Esophagus muscularis mucosa (tissue), 4 donors: Measurements from ENCODE around the gene ROBO1. TPM values are rescaled to one million over a fixed set of nuclear protein-coding genes. Genes with fewer than 3 reads are reported as not detected.
"Not testable (repeated sequence)": the region's sequence is repeated elsewhere in the genome, so short reads cannot be mapped to it uniquely, and the experiment has no call there.

Experiments
- DNase-seq: peaks from one replicate; pipeline ENCODE4 v3.0.0-alpha.2; 2017; ENCODE audit errors: extremely low spot score
- H3K27ac ChIP-seq, 4 donors: fragments of 200-600 bp; sonication (generic); replicated peaks in 1 of 4; 1 replicate in 3 of 4; 2 replicates in 1 of 4; pipeline ENCODE4 v1.5.1; 2016 to 2019; ENCODE audit warnings: mild to moderate bottlenecking in 1 of 4
- H3K27me3 ChIP-seq, 4 donors: fragments of 200-600 bp; sonication (generic); one replicate each; pipeline versions ENCODE4 v1.5.1 to v1.6.0; 2016 to 2019
- H3K36me3 ChIP-seq, 4 donors: fragments of 200-600 bp; sonication (generic); one replicate each; pipeline ENCODE4 v1.5.1; 2016 to 2019
- H3K4me1 ChIP-seq, 4 donors: fragments of 200-600 bp; sonication (generic); one replicate each; pipeline ENCODE4 v1.5.1; 2016 to 2019
- H3K4me3 ChIP-seq, 4 donors: fragments of 200-600 bp; sonication (generic); 1 replicate in 2 of 4; 2 replicates in 2 of 4; pipeline ENCODE4 v1.5.1; 2016 to 2019; ENCODE audit warnings: mild to moderate bottlenecking in 4 of 4, moderate library complexity in 1 of 4
- H3K9me3 ChIP-seq, 4 donors: fragments of 200-600 bp; sonication (generic); 1 replicate in 3 of 4; 2 replicates in 1 of 4; pipeline ENCODE4 v1.5.1; 2016 to 2019
- EP300 ChIP-seq: sonication (generic); formaldehyde crosslinking; IDR thresholded peaks from one replicate; pipeline ENCODE4 v1.6.1; 2017; ENCODE audit warnings: antibody characterized with exemption
- POLR2A ChIP-seq: fragments of 450-650 bp; IDR thresholded peaks from one replicate; pipeline ENCODE4 v1.6.1; 2017; ENCODE audit warnings: antibody characterized with exemption, moderate library complexity, mild to moderate bottlenecking, low read depth
- POLR2AphosphoS5 ChIP-seq, 2 donors: sonication (generic); formaldehyde crosslinking; IDR thresholded peaks; one replicate each; pipeline ENCODE4 v1.6.1; 2017; ENCODE audit warnings: antibody characterized with exemption in 2 of 2
- WGBS: methylation state at CpG from one replicate; pipeline ENCODE4 v1.1.5; 2018; 5-methylcytosine and 5-hydroxymethylcytosine counted together
- intact Hi-C: fragments of 100-400 bp; cut with DNase I; formaldehyde crosslinking; loops from one replicate; pipeline ENCODE4 v1.15.1; 2023
- total RNA-seq, 4 donors: library from RNA; depleted of rRNA; stranded (reverse); fragments of >200 nt; gene quantifications; one replicate each; pipeline versions ENCODE4 v1.1.0 to v1.2.1, GENCODE V29; 2016
- TF ChIP-seq, protein P1 (sequence below), 3 experiments: fragments of 200-600 bp in 2 of 3; fragments of 450-650 bp in 1 of 3; sonication (generic) in 2 of 3; IDR thresholded peaks; one replicate each; pipeline ENCODE4 v1.5.1; 2017 to 2019; ENCODE audit warnings: antibody characterized with exemption in 3 of 3, mild to moderate bottlenecking in 2 of 3, moderate library complexity in 1 of 3

ROBO1 gene
- total RNA-seq, 4 donors from 2014 or later = 9.6 to 14.2 (median 12.6) TPM

DNA sequence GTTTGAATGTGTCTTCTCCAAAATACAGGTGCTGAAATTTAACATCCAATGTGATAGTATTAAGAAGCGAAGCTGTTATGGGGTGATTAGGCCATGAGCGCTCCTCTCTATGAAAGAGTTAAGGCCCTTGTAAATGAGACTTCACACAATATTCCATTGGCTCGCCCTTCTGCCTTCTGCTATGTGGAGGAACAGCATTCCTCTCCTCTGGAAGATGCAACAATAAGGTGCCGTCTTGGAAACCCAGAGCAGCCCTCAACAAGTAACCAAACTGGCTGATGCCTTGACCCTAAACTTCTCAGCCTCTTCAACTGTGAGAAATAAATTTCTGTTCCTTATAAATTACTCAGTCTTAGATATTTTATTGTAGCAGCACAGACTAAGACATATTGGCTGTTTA lies 874.6 kb downstream of the ROBO1 start:
- no peak overlapping the region for H3K4me3 ChIP-seq
- TF ChIP-seq, protein P1, sequence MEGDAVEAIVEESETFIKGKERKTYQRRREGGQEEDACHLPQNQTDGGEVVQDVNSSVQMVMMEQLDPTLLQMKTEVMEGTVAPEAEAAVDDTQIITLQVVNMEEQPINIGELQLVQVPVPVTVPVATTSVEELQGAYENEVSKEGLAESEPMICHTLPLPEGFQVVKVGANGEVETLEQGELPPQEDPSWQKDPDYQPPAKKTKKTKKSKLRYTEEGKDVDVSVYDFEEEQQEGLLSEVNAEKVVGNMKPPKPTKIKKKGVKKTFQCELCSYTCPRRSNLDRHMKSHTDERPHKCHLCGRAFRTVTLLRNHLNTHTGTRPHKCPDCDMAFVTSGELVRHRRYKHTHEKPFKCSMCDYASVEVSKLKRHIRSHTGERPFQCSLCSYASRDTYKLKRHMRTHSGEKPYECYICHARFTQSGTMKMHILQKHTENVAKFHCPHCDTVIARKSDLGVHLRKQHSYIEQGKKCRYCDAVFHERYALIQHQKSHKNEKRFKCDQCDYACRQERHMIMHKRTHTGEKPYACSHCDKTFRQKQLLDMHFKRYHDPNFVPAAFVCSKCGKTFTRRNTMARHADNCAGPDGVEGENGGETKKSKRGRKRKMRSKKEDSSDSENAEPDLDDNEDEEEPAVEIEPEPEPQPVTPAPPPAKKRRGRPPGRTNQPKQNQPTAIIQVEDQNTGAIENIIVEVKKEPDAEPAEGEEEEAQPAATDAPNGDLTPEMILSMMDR (IDR thresholded peaks at IDR 0.05) = no peak
- TF ChIP-seq EP300 = no peak
- TF ChIP-seq POLR2AphosphoS5 (IDR thresholded peaks at IDR 0.05) = no peak
- TF ChIP-seq POLR2A = no peak
- H3K36me3 ChIP-seq = no peaks in the 10 kb centered on the region
- peaks cover 0 to 10% (median 0%) of the 10 kb centered on the region in 4 donors for H3K4me1 ChIP-seq
- intact Hi-C loops = no loop called here
- H3K27ac ChIP-seq = no peak overlapping the region
- 99% methylated on average over 4 of the region's 4 CpGs for WGBS
- no peak for DNase-seq
- no peaks in the 10 kb centered on the region for H3K9me3 ChIP-seq
- no peaks in the 10 kb centered on the region for H3K27me3 ChIP-seq

DNA sequence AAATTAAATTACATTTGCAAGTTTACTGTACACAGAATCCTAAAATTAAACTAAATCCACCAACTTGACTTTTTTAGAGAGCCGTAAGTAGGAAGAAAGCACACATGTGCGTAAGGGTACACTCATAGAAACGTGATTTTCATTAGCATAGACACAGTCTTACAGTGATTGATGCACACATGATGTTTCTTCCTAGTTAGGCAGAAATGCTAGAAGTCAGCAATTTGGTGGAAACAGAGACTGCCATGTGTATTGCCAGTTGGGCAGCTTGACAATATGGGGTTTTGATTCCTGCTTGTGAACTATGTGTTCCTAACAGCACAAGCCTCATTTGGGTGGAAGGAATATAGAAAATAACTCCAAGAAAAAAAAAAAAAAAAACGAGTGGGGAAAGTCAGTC lies 878.5 kb downstream of the ROBO1 start:
- 77% methylated on average over 4 of the region's 4 CpGs for WGBS
- Histone ChIP-seq H3K4me3 (no peak overlapping the region), H3K9me3 (no peaks in the 10 kb centered on the region), H3K4me1 (peaks cover 0 to 7% (median 0%) of the 10 kb centered on the region in 4 donors), H3K36me3 (no peaks in the 10 kb centered on the region), H3K27ac (no peak overlapping the region), H3K27me3 (no peaks in the 10 kb centered on the region)
- no peak for DNase-seq
- intact Hi-C loops = no loop called here
- TF ChIP-seq POLR2AphosphoS5 (IDR thresholded peaks at IDR 0.05) (no peak), POLR2A (no peak), EP300 (no peak)
- TF ChIP-seq, protein P1 (IDR thresholded peaks at IDR 0.05) = no peak

DNA sequence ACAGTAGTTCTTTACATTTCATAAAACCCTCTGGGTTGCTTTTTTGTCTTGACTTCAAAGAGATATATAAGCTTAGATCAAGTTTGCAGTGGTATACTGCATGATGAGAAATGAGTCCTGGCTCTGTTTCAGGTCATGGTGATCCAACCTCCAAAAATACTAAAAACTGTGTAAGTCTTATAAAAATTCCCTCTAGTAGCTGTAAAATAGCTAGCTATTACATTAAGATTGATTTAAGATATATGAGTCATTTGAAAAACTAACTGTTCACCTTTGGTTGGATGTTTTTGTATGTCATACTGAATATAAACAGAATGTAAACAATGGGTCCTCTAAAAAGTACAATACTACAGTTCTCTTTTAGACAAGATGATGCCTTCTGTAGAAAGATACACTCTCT lies 879.2 kb downstream of the ROBO1 start:
- TF ChIP-seq POLR2AphosphoS5 (IDR thresholded peaks at IDR 0.05) (no peak), EP300 (no peak), POLR2A (no peak)
- TF ChIP-seq, protein P1 (IDR thresholded peaks at IDR 0.05) = no peak
- no peaks in the 10 kb centered on the region for H3K27me3 ChIP-seq
- no peak overlapping the region for H3K4me3 ChIP-seq
- no peaks in the 10 kb centered on the region for H3K36me3 ChIP-seq
- intact Hi-C loops = no loop called here
- no peak for DNase-seq
- H3K27ac ChIP-seq = no peak overlapping the region
- H3K4me1 ChIP-seq = peaks cover 0 to 7% (median 0%) of the 10 kb centered on the region in 4 donors
- no peaks in the 10 kb centered on the region for H3K9me3 ChIP-seq

DNA sequence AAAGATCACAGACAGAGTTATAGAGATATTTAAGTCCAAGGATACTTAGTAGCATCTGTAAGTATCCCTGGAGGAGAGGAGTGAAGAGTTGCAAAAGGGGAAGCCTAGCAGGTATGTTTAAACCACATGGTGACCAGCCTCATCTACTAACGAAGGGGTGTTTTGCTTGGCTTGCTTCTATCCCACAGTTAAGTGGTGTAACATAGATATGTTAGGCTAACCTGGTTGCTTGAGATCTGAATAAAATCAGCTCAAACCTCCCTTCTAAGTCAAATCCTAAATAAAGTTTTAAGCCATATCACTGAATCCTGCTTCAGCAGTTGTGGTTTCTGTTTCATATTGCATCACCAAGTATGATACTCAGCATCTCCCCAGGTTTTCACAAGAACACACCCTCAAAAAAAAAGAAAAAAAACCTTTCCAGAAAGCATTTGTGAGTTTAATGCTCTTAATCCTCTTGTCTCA lies 880.2 kb downstream of the ROBO1 start:
- no peak for DNase-seq
- Histone ChIP-seq H3K27me3 (no peaks in the 10 kb centered on the region), H3K9me3 (no peaks in the 10 kb centered on the region), H3K4me1 (peaks cover 0 to 7% (median 0%) of the 10 kb centered on the region in 4 donors), H3K36me3 (no peaks in the 10 kb centered on the region), H3K4me3 (no peak overlapping the region), H3K27ac (no peak overlapping the region)
- TF ChIP-seq, protein P1 (IDR thresholded peaks at IDR 0.05) = no peak
- no peak for TF ChIP-seq POLR2A
- TF ChIP-seq POLR2AphosphoS5 (IDR thresholded peaks at IDR 0.05) = no peak
- no peak for TF ChIP-seq EP300
- 84% methylated on average over 1 of the region's 1 CpG for WGBS
- intact Hi-C loops = no loop called here

DNA sequence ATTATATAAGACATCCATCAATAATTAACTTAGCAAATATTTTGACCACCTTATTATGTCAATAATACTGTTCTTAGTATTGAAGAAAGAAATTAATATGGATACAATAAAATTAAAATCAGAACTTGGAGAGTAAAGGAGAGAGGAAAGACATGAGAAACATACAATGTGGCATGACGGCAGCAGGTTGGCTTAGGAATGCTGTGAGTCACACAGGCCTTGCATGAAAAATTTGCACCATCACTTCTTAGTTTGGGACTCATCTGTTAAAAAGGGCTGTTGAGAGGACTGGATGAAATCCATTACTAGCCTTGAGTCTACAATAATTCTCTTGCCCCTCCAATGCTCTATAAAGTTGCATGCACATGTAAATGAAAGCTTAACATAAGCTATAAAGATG lies 880.8 kb downstream of the ROBO1 start:
- Histone ChIP-seq H3K9me3 (no peaks in the 10 kb centered on the region), H3K36me3 (no peaks in the 10 kb centered on the region), H3K4me3 (no peak overlapping the region), H3K27me3 (no peaks in the 10 kb centered on the region), H3K4me1 (peaks cover 0 to 7% (median 0%) of the 10 kb centered on the region in 4 donors), H3K27ac (no peak overlapping the region)
- WGBS = 72% methylated on average over 1 of the region's 1 CpG
- no peak for DNase-seq
- intact Hi-C loops = no loop called here
- TF ChIP-seq EP300 (no peak), POLR2AphosphoS5 (IDR thresholded peaks at IDR 0.05) (no peak), POLR2A (no peak)
- TF ChIP-seq, protein P1 (IDR thresholded peaks at IDR 0.05) = no peak

DNA sequence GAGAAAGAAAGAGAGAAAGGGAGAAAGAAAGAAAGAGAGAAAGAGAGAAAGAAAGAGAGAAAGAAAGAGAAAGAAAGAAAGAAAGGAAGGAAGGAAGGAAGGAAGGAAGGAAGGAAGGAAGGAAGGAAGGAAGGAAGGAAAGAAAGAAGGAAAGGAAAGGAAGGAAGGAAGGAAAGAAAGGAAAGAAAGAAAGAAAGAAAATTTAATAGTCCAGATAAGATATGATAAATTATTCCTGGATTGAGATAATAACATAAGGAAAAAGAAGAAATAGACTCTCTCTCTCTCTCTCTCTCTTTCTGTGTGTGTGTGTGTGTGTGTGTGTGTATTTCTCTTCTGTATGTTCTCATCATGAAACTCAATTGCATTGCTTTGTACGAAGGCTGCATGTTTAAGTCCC lies 883.2 kb downstream of the ROBO1 start:
- H3K9me3 ChIP-seq, intact Hi-C loops, H3K27me3 ChIP-seq, H3K4me3 ChIP-seq, H3K36me3 ChIP-seq, H3K27ac ChIP-seq, DNase-seq: not testable (repeated sequence)
- 100% methylated on average over 1 of the region's 1 CpG for WGBS
- H3K4me1 ChIP-seq = peaks cover 0 to 18% (median 4%) of the 10 kb centered on the region in 4 donors
